Measurements from ENCODE around the gene SPOP.

SPOP gene

DNA sequence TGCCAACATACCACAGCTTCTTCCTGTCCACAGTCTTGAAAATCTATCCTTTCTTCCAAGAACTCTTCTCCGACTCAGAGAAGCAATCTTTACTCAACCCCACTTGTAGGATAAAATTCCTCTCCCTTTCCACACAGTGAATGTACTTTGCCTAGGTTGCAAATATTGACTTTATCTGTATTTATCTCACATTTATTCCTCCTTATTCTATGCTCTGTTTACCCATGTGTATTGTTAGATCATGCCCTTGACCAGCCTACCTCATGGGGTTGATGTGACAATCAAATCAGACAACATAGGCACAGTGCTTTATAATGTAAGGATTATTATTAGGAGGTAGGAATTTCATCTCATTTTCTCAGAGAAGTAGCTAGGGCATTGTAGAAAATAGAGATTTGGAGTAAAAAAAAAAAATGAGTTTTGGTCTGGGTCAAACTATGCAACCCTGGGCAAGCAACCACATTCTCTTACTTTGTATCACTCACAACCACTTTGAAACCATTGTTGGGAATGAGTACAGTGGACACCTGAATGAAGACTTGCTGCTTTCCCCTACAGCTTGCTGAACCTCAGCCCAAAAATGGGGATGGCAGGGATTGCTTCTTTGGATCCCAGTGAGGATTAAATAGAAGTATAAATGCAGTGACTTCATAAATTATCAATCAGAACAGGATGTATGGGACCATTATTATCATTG is 38.9 kb upstream of the SPOP start:
- Histone ChIP-seq H3K4me2 (ENCODE audit: insufficient read depth, low read length) (no peak overlapping the region), H3K27me3 (ENCODE audit: insufficient read depth, low read length, poor library complexity) (no peaks in the 10 kb centered on the region), H3K4me3 (ENCODE audit: low read depth in 1 of 2, low read length in 2 of 2) (no peak overlapping the region), H3K9ac (ENCODE audit: low read depth, low read length) (no peak overlapping the region), H3K36me3 (ENCODE audit: insufficient read depth, low read length) (peaks cover 75% of the 10 kb centered on the region), H3K27ac (ENCODE audit: low read length) (no peak overlapping the region), H4K20me1 (ENCODE audit: insufficient read depth, low read length) (no peaks in the 10 kb centered on the region), H3K79me2 (ENCODE audit: insufficient read depth, low read length) (no peaks in the 10 kb centered on the region), H3K4me1 (ENCODE audit: insufficient read depth, low read length) (no peaks in the 10 kb centered on the region), H3K9me3 (ENCODE audit: insufficient read depth, low read length, severe bottlenecking) (no peaks in the 10 kb centered on the region), H2AFZ (ENCODE audit: low read depth, low read length) (no peak overlapping the region)
- TF ChIP-seq, protein P1, sequence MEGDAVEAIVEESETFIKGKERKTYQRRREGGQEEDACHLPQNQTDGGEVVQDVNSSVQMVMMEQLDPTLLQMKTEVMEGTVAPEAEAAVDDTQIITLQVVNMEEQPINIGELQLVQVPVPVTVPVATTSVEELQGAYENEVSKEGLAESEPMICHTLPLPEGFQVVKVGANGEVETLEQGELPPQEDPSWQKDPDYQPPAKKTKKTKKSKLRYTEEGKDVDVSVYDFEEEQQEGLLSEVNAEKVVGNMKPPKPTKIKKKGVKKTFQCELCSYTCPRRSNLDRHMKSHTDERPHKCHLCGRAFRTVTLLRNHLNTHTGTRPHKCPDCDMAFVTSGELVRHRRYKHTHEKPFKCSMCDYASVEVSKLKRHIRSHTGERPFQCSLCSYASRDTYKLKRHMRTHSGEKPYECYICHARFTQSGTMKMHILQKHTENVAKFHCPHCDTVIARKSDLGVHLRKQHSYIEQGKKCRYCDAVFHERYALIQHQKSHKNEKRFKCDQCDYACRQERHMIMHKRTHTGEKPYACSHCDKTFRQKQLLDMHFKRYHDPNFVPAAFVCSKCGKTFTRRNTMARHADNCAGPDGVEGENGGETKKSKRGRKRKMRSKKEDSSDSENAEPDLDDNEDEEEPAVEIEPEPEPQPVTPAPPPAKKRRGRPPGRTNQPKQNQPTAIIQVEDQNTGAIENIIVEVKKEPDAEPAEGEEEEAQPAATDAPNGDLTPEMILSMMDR (IDR thresholded peaks at IDR 0.05; ENCODE audit: borderline replicate concordance, extremely low read depth, low read length, poor library complexity, severe bottlenecking), result no peak
- no peak for TF ChIP-seq EZH2 (IDR thresholded peaks at IDR 0.05; ENCODE audit: borderline replicate concordance, low read depth, low read length, severe bottlenecking)
- ATAC-seq (ENCODE audit: insufficient read depth, low read depth) (no peak), DNase-seq (no peak)

DNA sequence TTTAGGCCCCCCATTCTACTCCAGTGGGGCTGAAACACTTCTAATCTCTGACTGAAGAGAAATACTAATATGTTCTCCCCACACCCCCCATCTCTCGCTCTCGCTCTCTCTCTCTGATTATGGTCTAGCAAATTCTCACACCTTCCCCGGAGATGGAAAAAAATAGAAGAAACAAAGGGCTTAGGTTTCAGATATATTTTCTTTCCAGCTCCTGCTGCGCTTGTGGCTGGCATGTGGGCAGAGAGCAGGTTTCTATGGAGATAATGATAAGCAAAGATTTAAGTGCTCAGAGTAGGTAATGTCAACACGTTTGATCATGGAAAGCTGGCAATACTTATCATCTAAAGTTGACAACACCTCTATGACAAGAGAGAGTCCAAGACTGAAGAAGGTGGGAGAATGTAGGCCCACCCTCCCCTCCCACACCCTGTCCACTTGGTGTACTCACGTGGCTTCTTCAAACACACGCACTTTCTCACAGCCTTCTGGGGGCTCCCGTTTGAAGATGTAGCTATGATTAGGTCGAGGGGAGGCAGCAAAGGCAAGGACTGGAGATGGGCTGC is 37.9 kb upstream of the SPOP start:
- Histone ChIP-seq H3K4me1 (ENCODE audit: insufficient read depth, low read length) (no peaks in the 10 kb centered on the region), H3K4me2 (ENCODE audit: insufficient read depth, low read length) (no peak overlapping the region), H3K79me2 (ENCODE audit: insufficient read depth, low read length) (no peaks in the 10 kb centered on the region), H3K9ac (ENCODE audit: low read depth, low read length) (no peak overlapping the region), H2AFZ (ENCODE audit: low read depth, low read length) (no peak overlapping the region), H3K27ac (ENCODE audit: low read length) (no peak overlapping the region), H3K9me3 (ENCODE audit: insufficient read depth, low read length, severe bottlenecking) (no peaks in the 10 kb centered on the region), H3K27me3 (ENCODE audit: insufficient read depth, low read length, poor library complexity) (no peaks in the 10 kb centered on the region), H3K4me3 (ENCODE audit: low read depth in 1 of 2, low read length in 2 of 2) (no peak overlapping the region), H4K20me1 (ENCODE audit: insufficient read depth, low read length) (no peaks in the 10 kb centered on the region), H3K36me3 (ENCODE audit: insufficient read depth, low read length) (peaks cover 71% of the 10 kb centered on the region)
- no peak for TF ChIP-seq EZH2 (IDR thresholded peaks at IDR 0.05; ENCODE audit: borderline replicate concordance, low read depth, low read length, severe bottlenecking)
- ATAC-seq (ENCODE audit: insufficient read depth, low read depth) (no peak), DNase-seq (no peak)

DNA sequence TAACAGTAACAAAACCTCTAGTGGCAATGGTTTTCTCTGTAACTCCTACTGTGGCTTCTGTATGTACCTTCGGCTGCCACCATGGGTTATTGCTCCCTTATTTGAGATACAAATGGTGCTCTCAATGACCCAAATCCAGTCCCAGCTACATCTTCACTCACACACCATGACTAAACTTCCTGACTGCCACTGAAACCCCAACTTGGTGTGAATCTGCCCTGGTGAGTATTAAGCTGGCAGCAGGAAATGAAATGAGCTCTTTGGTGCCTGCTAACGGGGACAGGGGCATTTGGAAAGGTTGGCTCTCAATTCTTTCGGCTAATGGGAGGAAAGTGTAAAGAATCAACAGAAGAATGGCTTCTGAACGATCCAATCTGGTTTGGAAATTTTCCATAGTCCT is 37.3 kb upstream of the SPOP start:
- Histone ChIP-seq H4K20me1 (ENCODE audit: insufficient read depth, low read length) (no peaks in the 10 kb centered on the region), H3K79me2 (ENCODE audit: insufficient read depth, low read length) (no peaks in the 10 kb centered on the region), H3K36me3 (ENCODE audit: insufficient read depth, low read length) (peaks cover 67% of the 10 kb centered on the region), H3K27me3 (ENCODE audit: insufficient read depth, low read length, poor library complexity) (no peaks in the 10 kb centered on the region), H3K4me3 (ENCODE audit: low read depth in 1 of 2, low read length in 2 of 2) (no peak overlapping the region), H3K4me1 (ENCODE audit: insufficient read depth, low read length) (no peaks in the 10 kb centered on the region), H3K9me3 (ENCODE audit: insufficient read depth, low read length, severe bottlenecking) (no peaks in the 10 kb centered on the region), H3K4me2 (ENCODE audit: insufficient read depth, low read length) (no peak overlapping the region), H2AFZ (ENCODE audit: low read depth, low read length) (no peak overlapping the region), H3K27ac (ENCODE audit: low read length) (no peak overlapping the region), H3K9ac (ENCODE audit: low read depth, low read length) (no peak overlapping the region)
- ATAC-seq (ENCODE audit: insufficient read depth, low read depth) (no peak), DNase-seq (no peak)
- TF ChIP-seq, protein P1 (IDR thresholded peaks at IDR 0.05; ENCODE audit: borderline replicate concordance, extremely low read depth, low read length, poor library complexity, severe bottlenecking), result no peak
- TF ChIP-seq EZH2 (IDR thresholded peaks at IDR 0.05; ENCODE audit: borderline replicate concordance, low read depth, low read length, severe bottlenecking), result no peak

- Histone ChIP-seq H3K9me3 (ENCODE audit: insufficient read depth, low read length, severe bottlenecking) (no peaks in the 10 kb centered on the region), H3K4me1 (ENCODE audit: insufficient read depth, low read length) (peaks cover 38% of the 10 kb centered on the region), H4K20me1 (ENCODE audit: insufficient read depth, low read length) (no peaks in the 10 kb centered on the region), H3K36me3 (ENCODE audit: insufficient read depth, low read length) (peaks cover 36% of the 10 kb centered on the region), H3K9ac (ENCODE audit: low read depth, low read length) (peak overlapping the region; percentile 74), H3K4me3 (ENCODE audit: low read depth in 1 of 2, low read length in 2 of 2) (peak overlapping the region; percentile 3 to 69; a peak in 3 of 4 replicates), H3K4me2 (ENCODE audit: insufficient read depth, low read length) (peak overlapping the region; percentile 89), H2AFZ (ENCODE audit: low read depth, low read length) (peak overlapping the region; percentile 68), H3K27ac (ENCODE audit: low read length) (peak overlapping the region; percentile 61), H3K27me3 (ENCODE audit: insufficient read depth, low read length, poor library complexity) (no peaks in the 10 kb centered on the region), H3K79me2 (ENCODE audit: insufficient read depth, low read length) (peaks cover 25% of the 10 kb centered on the region)
- no peak for DNase-seq
- TF ChIP-seq, protein P1 (IDR thresholded peaks at IDR 0.05; ENCODE audit: borderline replicate concordance, extremely low read depth, low read length, poor library complexity, severe bottlenecking), result no peak
- no peak for TF ChIP-seq EZH2 (IDR thresholded peaks at IDR 0.05; ENCODE audit: borderline replicate concordance, low read depth, low read length, severe bottlenecking)
- ATAC-seq (ENCODE audit: insufficient read depth, low read depth), result no peak
Measured at GRCh38 chr17:49708515-49709183, 30.8 kb upstream of the SPOP start.
